Kidney (tissue), 14 donors: ENCODE data around the gene SLC4A5. TPM values are rescaled to one million over a fixed set of nuclear protein-coding genes. Genes with fewer than 3 reads are reported as not detected.

Experiments
- DNase-seq, 5 donors: peaks; one replicate each; pipeline ENCODE4 v3.0.0-alpha.2; 2013 to 2020
- FAIRE-seq: peaks from 2 replicates; lab custom pipeline; 2012; peaks lifted over from hg19 to GRCh38; lab: Jason Lieb, UNC
- H3K27ac ChIP-seq, 2 donors: one replicate each; pipeline ENCODE4 v1.7.0; 2013; ENCODE audit warnings: low read depth in 2 of 2, low read length in 2 of 2, inconsistent platforms in 1 of 2
- H3K27me3 ChIP-seq: one replicate; pipeline ENCODE4 v1.7.1; 2013; ENCODE audit warnings: low read length, inconsistent platforms; ENCODE audit not compliant: control insufficient read depth, insufficient read depth
- H3K36me3 ChIP-seq, 3 donors: one replicate each; pipeline versions ENCODE4 v1.7.0 to v1.7.1; 2013; ENCODE audit warnings: low read length in 3 of 3, control low read depth in 1 of 3, inconsistent platforms in 1 of 3; ENCODE audit not compliant: insufficient read depth in 3 of 3, control insufficient read depth in 2 of 3
- H3K4me1 ChIP-seq, 3 donors: one replicate each; pipeline versions ENCODE4 v1.7.0 to v1.7.1; 2013; ENCODE audit warnings: low read length in 3 of 3, inconsistent platforms in 1 of 3, low read depth in 1 of 3; ENCODE audit not compliant: control insufficient read depth in 2 of 3, insufficient read depth in 2 of 3
- H3K4me3 ChIP-seq, 3 donors: one replicate each; pipeline versions ENCODE4 v1.7.0 to v1.8.1; 2013; ENCODE audit warnings: low read length in 3 of 3, control low read depth in 1 of 3, inconsistent platforms in 1 of 3
- H3K9ac ChIP-seq, 3 donors: one replicate each; pipeline versions ENCODE4 v1.7.0 to v1.7.1; 2013; ENCODE audit warnings: low read length in 3 of 3, control low read depth in 1 of 3, inconsistent platforms in 1 of 3
- H3K9me3 ChIP-seq, 3 donors: one replicate each; pipeline versions ENCODE4 v1.7.0 to v1.7.1; 2013; ENCODE audit warnings: low read length in 3 of 3, control low read depth in 1 of 3, inconsistent platforms in 1 of 3; ENCODE audit not compliant: control insufficient read depth in 2 of 3, insufficient read depth in 1 of 3
- CTCF ChIP-seq: IDR thresholded peaks from 3 replicates; pipeline ENCODE4 v1.5.1; 2012; ENCODE audit warnings: mild to moderate bottlenecking, moderate library complexity, borderline replicate concordance; ENCODE audit not compliant: insufficient read depth; ENCODE audit errors: extremely low read depth
- intact Hi-C: fragments of 100-400 bp; cut with DNase I; formaldehyde crosslinking; loops from one replicate; pipeline ENCODE4 v1.11.1; 2022
- polyA plus RNA-seq: library from polyadenylated mRNA; stranded (reverse); fragments of 350-450 nt; fragmentation: Illumina TruSeq; extraction: RNeasy Lipid Tissue Mini Kit (QIAGEN cat#74804); gene quantifications from one replicate; pipeline ENCODE4 v1.2.3, GENCODE V29; 2014; ENCODE audit warnings: low read depth, low replicate concordance; ENCODE audit not compliant: insufficient read depth
- total RNA-seq: library from RNA; stranded (reverse); fragmentation: NEBNext Ultra II Directional; extraction: Animal tissue kit (Norgen Biotek cat#: 25700); gene quantifications from one replicate; pipeline ENCODE4 v1.2.1, GENCODE V29; 2021
- donor health status: control.
- donor health status: control.
- donor health status: control.
- donor health status: control.
- donor health status: control.
- donor health status: DM: yes; HTN: yes; CAD: no.
- donor health status: Normal renal cell carcinoma (clear cell type).

The SLC4A5 gene
- total and polyA plus RNA-seq, 2 donors from 2014 or later = 1.1 to 5.2 TPM

DNA sequence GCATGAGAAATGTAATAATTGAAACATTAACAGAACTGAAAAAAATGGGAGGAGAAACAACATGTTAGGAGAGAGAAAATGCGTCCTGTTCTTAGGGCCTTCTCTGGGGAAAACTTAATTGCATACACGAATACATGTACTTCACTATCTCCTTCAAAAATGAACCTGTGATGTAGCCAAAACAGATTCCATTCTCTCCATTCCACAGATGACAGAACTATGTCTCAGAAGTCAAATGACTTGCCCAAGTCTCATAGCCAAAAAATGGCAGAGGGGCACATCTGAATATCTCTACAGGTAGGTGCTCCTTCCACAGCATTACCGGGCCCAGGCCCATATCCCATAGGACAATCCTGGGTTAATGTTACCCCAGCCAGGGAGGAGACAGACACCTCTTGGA lies 40.8 kb upstream of the SLC4A5 start:
- no peaks in the 10 kb centered on the region for H3K36me3 ChIP-seq
- H3K27ac ChIP-seq = no peak overlapping the region
- no peak for FAIRE-seq
- TF ChIP-seq CTCF = no peak
- H3K9me3 ChIP-seq = no peaks in the 10 kb centered on the region
- H3K4me3 ChIP-seq = no peak overlapping the region
- intact Hi-C loops = no loop called here
- H3K9ac ChIP-seq = no peak overlapping the region
- H3K4me1 ChIP-seq = peaks cover 0 to 12% (median 3%) of the 10 kb centered on the region in 3 donors
- no peaks in the 10 kb centered on the region for H3K27me3 ChIP-seq
- no peak for DNase-seq

DNA sequence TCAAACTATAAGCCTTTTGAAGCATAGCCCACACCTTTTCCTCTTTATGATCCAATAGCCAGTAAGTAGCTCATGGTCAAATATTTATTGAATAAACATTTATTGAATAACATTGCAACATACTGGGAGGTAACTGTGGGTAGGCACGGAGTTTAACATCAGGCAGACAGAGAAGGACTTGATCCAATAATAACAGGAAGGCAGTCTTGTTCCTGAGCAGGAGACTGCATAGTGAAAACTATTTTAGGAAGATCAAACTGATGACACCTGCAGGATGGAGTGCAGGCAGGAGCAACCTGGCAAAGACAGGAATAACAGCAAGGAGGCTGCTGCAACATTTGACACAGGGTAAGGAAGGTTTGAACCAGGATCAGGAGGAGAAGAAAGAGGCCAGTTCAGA lies 40.0 kb upstream of the SLC4A5 start:
- Histone ChIP-seq H3K4me1 (peaks cover 0 to 8% (median 3%) of the 10 kb centered on the region in 3 donors), H3K27me3 (no peaks in the 10 kb centered on the region), H3K36me3 (no peaks in the 10 kb centered on the region), H3K27ac (no peak overlapping the region), H3K9ac (no peak overlapping the region), H3K9me3 (no peaks in the 10 kb centered on the region), H3K4me3 (no peak overlapping the region)
- DNase-seq (no peak), FAIRE-seq (no peak)
- no peak for TF ChIP-seq CTCF
- intact Hi-C loops = no loop called here

GRCh38 chr2:74381751-74382150 lies 38.5 kb upstream of the SLC4A5 start:
- Histone ChIP-seq H3K4me1 (peaks cover 0 to 8% (median 3%) of the 10 kb centered on the region in 3 donors), H3K4me3 (no peak overlapping the region), H3K36me3 (peaks cover 0 to 15% (median 11%) of the 10 kb centered on the region in 3 donors), H3K9ac (no peak overlapping the region), H3K27ac (no peak overlapping the region), H3K9me3 (no peaks in the 10 kb centered on the region), H3K27me3 (no peaks in the 10 kb centered on the region)
- DNase-seq (no peak), FAIRE-seq (no peak)
- intact Hi-C loops = no loop called here
- no peak for TF ChIP-seq CTCF
